Skeletal muscle tissue (tissue), 2 donors: ENCODE results near the gene MARS1. TPM values are rescaled to one million over a fixed set of nuclear protein-coding genes. Genes with fewer than 3 reads are reported as not detected.

ENCODE experiments used
- small RNA-seq: library from RNA; depleted of rRNA; stranded (forward); fragments of <200 nt; gene quantifications from one replicate; pipeline ENCODE3, GENCODE V24; 2014
- total RNA-seq: library from RNA; depleted of rRNA; stranded (reverse); fragments of >200 nt; gene quantifications from one replicate; pipeline ENCODE4 v1.2.3, GENCODE V29; 2014

MARS1 gene
- total RNA-seq, 1 donor from 2014 or later = 68.4 TPM

Small RNA genes lying within 50 kb of the gene (small RNA-seq; reads per million reads assigned to genes)
- gene MIR616 = not detected

Other genes starting within 250 kb of the MARS1 start
- gene STAC3, start 236.9 kb upstream of the MARS1 start, total RNA-seq = 166 TPM
- gene R3HDM2, start 57.0 kb upstream of the MARS1 start, total RNA-seq = 9.9 TPM
- gene INHBC, start 53.3 kb upstream of the MARS1 start, total RNA-seq = not detected
- gene INHBE, start 32.8 kb upstream of the MARS1 start, total RNA-seq = 1.0 TPM
- 5.2 TPM for gene GLI1, start 28.3 kb upstream of the MARS1 start, total RNA-seq
- gene ARHGAP9, start 8.2 kb upstream of the MARS1 start, total RNA-seq = 5.2 TPM
- 11.5 TPM for gene DDIT3, start 32.4 kb downstream of the MARS1 start, total RNA-seq
- 2.6 TPM for gene MBD6, start 34.8 kb downstream of the MARS1 start, total RNA-seq
- gene DCTN2, start 59.1 kb downstream of the MARS1 start, total RNA-seq = 79.9 TPM
- gene KIF5A, start 62.0 kb downstream of the MARS1 start, total RNA-seq = under 0.01 TPM
- gene PIP4K2C, start 103.1 kb downstream of the MARS1 start, total RNA-seq = 5.7 TPM
- gene DTX3, start 116.8 kb downstream of the MARS1 start, total RNA-seq = 7.8 TPM
- gene ARHGEF25, start 123.4 kb downstream of the MARS1 start, total RNA-seq = 23.0 TPM
- 3.1 TPM for gene B4GALNT1, start 145.1 kb downstream of the MARS1 start, total RNA-seq
- 148 TPM for gene OS9, start 206.1 kb downstream of the MARS1 start, total RNA-seq